NCI-H1105 (cell line): ENCODE data around the gene KIAA1958.

ENCODE experiments used
- DNase-seq: peaks from one replicate; lab custom pipeline; 2025; lab: John Stamatoyannopoulos, UW

The KIAA1958 gene

DNA sequence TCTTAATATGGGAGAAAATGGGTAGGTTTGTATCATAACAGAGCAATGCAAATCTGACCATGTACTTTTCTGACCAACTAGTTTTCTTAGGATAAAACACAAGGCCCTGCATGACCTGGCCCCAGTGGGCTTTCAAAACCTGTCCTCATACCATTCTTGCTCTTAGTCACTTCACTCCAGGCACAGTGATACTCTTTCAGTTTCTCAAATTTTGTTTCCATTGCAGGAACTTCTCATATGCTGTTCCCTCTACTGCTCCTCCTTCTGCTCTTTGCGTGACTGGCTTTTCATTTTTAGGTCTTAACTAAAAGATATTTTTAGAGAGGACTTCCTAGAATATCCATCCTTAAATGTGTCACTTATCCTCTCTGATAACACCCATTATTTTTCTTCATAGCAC lies 118.9 kb downstream of the KIAA1958 start:
- DNase-seq: no peak

GRCh38 chr9:112605963-112606699 lies 119.5 kb downstream of the KIAA1958 start:
- no peak for DNase-seq

DNA sequence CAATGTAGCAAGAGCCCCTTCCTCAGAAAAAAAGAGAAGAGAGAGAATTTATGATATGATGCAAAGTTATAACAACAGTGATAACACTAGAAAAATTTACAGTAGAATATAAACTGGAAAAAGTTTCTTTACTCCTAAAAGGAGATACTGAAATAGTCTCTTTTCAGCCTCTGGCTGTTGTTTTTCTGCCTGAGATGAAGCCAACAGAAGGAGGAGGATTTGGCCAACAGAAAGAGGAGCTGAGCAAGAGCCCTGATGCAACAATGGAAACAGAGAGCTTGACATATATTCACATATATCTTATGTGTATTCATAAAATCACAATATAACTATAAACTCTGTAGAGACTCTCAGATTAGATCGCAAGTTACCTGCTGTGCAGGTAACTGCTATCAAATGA lies 122.2 kb downstream of the KIAA1958 start:
- no peak for DNase-seq

DNA sequence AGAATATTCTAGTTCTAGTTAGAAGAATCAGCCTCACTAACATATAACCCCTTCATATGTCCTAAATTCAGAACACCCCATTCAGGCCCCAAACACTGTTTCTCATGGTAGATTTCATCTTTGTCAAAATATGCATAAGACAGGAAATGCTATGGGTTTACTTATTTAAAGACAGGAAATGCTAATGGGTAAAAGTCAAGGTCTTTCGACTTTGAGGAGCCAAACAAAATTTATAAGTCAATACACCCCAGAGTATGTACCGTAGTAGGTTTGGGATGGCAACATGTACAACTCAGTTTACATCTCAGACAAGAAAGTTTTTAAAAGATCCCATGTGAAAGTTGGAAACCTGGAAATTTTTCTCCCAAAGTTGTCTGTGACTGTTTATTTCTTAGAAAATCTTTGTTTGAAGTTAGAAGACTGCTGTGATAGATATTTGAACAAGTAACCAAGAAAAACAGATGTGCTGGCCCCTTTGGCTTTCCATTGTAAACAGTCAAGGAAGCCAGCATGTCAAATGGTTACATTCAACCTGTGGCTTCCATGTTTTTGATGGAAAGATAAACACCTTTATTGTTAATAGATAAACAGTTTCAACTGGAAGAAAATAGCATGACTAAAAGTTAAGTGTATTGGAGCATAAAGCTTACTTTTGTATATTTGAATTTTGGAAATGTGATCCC lies 129.1 kb downstream of the KIAA1958 start:
- DNase-seq: no peak

- no peak for DNase-seq
Measured at GRCh38 chr9:112617371-112617770, 130.7 kb downstream of the KIAA1958 start.

DNA sequence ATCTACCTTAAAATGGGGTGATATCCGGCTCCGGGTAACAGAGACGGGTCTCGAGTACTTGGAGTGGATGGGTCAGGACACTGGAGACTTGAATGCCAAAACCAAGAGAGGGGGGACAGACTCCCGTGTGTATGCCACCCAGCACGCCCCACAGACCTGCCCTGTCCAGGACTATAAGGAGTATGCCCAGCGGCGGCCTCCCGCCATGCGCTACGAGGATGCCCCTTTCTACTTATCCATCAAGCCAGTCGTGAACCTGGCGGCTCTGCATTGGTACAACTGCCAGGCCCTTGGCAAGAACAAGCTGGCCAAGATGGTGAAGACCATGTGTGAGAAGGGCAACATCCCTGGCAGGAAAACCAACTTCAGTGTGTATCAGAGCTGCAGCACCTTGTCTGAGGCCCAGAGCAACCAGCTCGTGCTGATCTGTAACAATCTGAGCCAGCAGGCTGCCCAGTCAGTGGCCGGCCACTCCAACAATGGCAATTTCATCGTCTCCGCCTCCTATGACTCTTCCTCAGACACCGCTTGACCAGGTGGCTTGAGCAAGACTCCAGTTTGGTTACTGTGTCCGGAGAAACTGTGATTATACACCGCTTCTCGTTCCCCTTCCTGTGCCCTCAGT lies 131.9 kb downstream of the KIAA1958 start:
- no peak for DNase-seq

GRCh38 chr9:112620388-112620787 lies 133.8 kb downstream of the KIAA1958 start:
- DNase-seq: no peak

DNA sequence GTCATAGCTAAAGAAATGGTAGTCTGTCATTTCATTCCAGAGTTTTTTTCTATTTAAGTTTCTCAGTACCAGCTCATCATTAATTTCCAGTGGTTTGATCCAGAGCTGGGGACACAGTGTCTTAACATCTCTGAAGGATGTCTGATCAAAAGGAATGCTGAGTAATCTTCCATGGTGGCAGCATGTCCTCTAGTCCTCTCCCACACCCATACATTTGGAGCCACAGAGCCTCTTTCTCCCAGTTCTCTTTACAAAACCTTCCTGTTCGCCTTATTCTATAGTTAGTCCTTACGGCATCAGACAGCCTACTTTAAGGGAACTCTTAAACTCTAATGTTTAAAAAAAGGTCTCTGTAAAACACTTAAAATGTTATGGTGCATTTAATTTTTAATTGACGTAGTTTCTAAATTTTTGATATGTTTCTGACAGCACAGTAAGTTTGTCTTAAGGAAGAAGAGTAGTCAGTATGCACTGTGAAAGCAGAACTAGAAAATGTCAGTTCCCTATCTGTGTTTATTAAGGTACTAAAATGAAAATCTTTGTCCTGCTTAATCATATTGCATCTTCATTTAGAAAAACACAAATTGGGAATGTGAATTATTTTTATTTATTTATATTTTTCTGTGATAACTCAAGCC lies 134.5 kb downstream of the KIAA1958 start:
- DNase-seq: no peak

DNA sequence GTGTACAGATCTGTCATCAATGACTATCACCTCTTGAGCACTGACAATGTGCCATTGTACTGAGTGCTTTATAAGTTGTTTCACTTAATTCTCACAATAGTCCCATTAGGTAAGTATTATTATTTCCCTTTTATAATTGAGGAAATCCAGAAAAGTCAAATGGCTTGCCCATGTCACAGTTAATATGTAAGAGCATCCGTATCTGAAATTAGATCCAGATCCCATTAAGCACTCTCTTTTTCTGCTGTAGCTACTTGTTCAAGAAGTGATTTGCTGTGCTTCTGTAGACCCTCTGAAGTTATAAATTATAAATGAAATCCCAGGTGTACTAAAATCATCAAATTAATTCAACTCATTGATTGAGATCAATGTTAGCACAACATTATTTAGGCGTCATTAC lies 136.6 kb downstream of the KIAA1958 start:
- no peak for DNase-seq

- DNase-seq: no peak
Measured at GRCh38 chr9:112624711-112625707, 138.4 kb downstream of the KIAA1958 start.

DNA sequence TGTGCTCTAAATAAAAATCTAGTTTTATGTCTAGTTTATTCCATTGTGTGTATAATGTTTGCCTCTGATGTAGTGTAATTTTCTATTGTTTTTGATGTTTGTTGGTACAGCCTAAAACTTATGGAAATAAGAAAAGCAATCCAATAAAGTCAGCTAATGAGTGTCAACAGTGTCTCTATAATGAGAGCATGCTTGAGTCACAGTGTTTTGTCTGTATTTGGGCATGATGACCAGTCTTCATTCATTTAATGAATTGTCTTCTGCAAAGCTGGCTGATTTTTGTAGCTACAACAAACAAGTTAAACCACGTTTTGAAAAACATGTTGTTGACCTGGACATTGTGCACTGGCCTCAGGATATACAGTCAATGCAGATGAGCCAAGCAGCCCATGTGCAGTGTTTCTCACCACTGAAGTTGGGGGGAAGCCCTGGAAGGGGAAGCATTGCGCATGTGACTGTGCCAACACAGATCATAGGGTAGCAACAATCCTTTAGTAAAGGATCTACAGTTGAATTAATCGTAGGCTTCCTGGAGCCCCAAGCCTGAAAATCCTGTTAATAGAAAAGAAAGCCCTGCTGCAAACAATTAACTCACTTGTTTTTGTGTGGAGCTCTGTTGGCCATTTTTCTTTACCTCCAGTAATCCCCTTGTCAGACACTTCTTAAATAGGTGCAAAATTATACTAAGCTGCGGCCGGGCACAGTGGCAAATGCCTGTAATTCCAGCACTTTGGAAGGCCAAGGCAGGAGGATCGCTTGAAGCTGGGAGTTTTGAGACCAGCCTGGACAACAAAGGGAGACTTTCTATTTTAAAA lies 143.3 kb downstream of the KIAA1958 start:
- no peak for DNase-seq

DNA sequence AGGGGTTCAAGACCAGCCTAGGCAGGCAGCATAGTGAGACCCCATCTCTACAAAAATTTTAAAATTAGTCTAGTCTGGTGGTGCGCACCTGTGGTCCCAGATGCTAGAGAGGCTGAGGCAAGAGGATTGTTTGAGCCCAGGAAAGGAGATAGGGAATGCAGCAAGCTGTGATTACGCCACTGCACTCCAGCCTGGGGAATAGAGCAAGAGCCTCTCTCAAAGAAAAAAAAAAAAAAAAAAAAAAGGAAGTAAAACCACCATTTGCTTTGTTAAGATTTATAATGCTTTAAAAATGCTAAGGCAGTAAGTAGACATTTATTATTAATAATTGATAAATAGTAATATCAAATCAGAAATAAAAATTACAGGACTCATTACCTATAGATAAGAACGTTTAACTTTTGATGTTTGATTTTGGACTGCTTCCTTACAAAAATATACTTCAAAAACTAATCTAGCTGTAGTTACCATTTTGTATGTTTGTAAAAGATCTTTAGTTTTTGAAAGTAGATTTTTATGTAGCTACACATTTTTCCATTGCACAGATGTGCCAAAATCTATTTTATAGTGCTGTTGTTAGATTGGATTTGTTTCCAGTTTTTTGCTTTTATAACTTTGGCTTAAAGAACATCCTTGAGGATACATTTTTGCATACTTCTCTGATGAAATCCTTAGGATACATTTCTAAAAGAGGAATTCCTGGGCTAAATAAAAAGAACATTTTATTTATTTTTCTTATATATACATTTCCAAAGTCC lies 144.9 kb downstream of the KIAA1958 start:
- no peak for DNase-seq

- DNase-seq: no peak
Measured at GRCh38 chr9:112640311-112640710, 153.7 kb downstream of the KIAA1958 start.

GRCh38 chr9:112642126-112642525 lies 155.5 kb downstream of the KIAA1958 start:
- DNase-seq: no peak

GRCh38 chr9:112647596-112647995 lies 161.0 kb downstream of the KIAA1958 start:
- DNase-seq: no peak

DNA sequence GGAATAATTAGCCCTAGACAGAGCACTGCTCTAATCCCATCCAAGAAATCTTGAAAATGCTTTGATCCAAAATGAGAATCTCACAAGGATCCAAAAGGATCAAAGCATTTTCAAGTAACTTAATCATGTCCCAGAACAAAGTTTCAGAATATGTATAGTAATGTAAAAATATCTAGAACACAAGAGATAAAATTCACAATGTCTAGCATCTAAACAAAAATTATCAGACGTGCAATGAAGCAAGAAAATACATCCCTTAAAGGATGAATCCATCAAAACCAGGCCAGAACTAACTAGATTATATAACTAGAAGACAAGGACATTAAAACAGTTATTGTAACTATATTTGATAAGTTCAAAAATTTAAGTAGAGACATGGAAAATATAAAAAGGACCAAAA lies 162.0 kb downstream of the KIAA1958 start:
- DNase-seq: no peak

DNA sequence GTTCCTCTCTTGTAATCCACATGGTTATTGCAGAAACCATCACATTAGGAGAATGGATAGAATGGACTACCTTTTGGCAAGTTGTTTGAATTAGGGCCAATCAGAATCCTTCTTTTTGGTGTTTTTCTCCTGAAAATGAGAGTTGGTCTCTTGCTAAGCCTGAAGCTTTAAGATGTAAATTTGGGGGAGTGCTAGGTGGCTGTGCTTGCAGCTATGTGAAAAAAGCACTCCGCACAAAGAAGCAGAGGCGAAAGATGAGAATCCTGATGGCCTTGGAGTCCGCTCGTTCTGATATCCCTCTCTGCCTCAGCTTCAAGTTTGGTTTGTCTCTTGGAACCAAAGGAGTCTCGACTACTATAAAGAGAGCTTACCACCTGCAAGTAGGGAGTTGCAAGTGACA lies 167.7 kb downstream of the KIAA1958 start:
- no peak for DNase-seq

DNA sequence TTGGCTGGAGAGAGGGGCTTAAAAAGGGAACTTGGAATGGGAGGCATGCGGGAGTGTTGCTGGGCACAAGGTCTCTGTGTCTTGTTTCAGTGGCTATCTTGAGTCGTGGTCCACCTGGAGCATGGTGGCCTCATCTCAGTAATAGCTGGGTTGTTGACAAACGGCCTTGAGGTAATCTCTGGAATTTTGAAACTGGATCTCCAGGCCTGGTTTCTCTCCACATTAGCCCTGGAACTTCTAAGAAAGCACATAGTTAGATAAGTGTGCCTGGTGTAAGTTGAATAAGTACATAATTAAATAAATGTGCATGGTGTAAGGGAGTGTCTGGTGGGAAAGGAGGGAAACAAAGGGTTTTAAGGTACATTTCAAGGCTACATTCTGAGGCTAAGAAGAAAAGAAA lies 169.0 kb downstream of the KIAA1958 start:
- no peak for DNase-seq

- DNase-seq: no peak
Measured at GRCh38 chr9:112659906-112660305, 173.3 kb downstream of the KIAA1958 start.

DNA sequence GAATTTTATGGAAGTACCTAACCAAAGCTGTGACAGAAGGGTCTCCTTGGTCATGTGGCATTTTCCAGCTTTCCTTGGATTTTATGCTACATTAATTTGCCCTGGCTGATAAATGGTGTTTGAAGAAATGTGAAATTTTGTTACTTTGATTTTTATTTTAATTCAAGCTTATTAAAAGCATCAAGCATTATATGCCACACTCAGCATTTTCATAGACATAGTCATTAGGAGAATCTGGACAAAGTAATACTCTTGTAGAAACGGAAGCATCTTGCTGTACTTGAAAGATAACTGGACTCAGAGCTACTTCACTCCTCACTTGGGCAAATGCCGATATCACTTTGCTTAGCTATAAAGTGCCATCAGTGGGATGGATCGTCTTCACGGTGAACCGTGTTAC lies 177.1 kb downstream of the KIAA1958 start:
- DNase-seq: no peak
